ENCODE results near the gene NFE2L2.
"Not testable (repeated sequence)": the region's sequence is repeated elsewhere in the genome, so short reads cannot be mapped to it uniquely, and the experiment has no call there.

Gene NFE2L2

DNA sequence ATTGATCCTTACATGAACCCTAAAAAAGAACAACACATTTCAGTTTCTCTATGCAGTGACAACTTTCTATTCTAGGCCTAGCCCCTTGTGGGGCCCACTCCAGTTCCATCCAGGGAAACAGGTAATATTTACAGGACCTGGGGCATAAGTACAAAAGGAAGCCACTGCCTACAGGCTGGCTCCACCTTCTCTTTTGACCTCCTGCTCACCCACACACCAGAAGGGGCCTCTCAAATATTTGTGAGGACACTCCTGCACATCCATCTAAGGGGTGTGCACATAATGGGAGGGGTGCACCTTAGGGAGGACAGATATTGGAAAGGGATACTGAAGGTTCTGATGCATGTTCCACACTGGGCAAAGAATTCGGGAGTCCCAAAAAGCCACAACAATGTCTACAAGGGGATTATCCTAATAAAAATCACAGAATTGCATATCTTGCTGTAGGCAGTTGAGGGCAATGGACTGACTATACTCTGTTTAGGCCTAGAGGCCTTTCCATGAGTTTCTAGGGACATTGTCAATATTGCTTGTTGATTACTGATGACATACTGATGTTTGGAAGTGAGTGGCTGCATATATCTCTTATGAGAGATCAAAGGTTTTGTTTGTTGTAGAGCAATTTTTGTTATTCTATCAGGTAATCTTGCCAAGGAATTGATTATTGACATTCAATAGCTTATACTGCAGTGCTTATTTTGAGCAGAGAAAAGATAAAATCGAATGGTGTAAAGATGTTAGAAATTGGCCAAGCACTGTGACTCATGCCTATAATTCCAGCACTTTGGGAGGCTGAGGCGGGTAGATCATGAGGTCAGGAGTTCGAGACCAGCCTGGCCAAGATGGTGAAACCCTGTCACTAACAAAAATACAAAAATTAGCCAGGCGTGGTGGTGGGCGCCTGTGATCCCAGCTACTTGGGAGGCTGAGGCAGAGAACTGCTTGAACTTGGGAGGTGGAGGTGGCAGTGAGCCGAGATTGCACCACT lies 75.8 kb downstream of the NFE2L2 start:
- H3K4me3 ChIP-seq (ENCODE audit: low read depth, low read length), result no peak overlapping the region
- TF ChIP-seq CTCF (IDR thresholded peaks at IDR 0.05; ENCODE audit: low read depth, low read length), result no peak

DNA sequence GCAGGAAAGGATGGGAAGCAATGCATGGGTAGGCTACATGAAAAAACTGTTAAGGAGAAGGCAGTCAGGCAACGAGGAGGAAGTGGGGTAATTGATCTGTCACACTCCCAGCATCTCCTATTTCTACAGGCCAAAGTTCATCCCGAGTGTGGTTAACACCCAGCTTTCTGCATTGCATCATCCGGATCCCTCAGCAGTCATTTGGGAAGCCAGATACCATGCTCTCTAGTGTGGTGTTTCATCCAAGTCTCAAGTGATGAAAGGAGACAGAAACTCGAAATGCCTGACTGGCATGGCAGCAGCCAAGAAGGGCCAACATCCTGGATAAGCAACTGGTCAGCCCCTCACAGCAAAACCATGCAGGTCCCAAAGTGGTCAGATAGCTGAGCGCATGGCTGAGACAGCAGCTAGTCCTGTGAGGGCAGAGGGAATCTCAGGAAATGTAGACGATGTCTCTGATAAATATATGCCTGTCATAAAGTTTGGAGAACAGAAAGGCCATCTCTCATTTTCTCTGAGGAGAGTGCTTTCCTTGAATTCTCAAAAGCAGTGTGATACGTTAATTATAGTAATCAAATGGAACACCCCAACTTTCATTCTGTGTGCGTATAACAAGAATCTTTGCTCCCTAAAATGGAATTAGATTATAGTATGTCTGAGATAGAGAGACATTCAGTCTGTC lies 76.8 kb downstream of the NFE2L2 start:
- no peak for TF ChIP-seq CTCF (IDR thresholded peaks at IDR 0.05; ENCODE audit: low read depth, low read length)
- no peak overlapping the region for H3K4me3 ChIP-seq (ENCODE audit: low read depth, low read length)

DNA sequence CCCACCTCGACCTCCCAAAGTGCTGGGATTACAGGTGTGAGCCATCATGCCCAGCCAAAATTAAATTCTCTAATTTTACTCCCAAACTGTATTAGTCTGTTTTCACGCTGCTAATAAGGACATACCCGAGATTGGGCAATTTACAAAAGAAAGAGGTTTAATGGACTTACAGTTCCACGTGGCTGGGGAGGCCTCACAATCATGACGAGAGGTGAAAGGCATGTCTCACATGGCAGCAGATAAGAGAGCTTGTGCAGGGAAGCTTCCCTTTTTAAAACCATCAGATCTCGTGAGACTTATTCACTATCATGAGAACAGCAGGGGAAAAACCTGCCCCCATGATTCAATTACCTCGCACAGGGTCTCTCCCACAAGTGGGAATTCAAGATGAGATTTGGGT lies 78.5 kb downstream of the NFE2L2 start:
- H3K4me3 ChIP-seq (ENCODE audit: low read depth, low read length), result not testable (repeated sequence)

DNA sequence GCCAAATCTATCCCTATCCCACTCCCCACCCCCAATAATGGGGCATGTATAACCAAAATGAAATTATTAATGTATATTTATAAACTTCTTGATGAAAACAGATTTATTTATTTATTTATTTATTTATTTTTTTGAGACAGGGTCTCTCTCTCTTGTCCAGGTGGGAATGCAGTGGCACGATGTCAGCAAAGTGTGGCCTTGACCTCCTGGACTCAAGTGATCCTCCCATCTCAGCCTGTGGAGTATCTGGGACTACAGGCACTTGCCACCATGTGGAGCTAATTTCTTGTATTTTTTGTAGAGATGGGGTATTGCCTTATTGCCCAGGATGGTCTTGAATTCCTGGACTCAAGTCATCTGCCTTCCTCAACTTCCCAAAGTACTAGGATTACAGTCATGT lies 79.9 kb downstream of the NFE2L2 start:
- TF ChIP-seq CTCF (IDR thresholded peaks at IDR 0.05; ENCODE audit: low read depth, low read length), result no peak
- no peak overlapping the region for H3K4me3 ChIP-seq (ENCODE audit: low read depth, low read length)

- no peak for TF ChIP-seq CTCF (IDR thresholded peaks at IDR 0.05; ENCODE audit: low read depth, low read length)
- H3K4me3 ChIP-seq (ENCODE audit: low read depth, low read length), result no peak overlapping the region
Observed at GRCh38 chr2:177183860-177184259, 80.7 kb downstream of the NFE2L2 start.
